ENCODE data around the gene DENND2C.
"Not testable (repeated sequence)": the region's sequence is repeated elsewhere in the genome, so short reads cannot be mapped to it uniquely, and the experiment has no call there.

The DENND2C gene

DNA sequence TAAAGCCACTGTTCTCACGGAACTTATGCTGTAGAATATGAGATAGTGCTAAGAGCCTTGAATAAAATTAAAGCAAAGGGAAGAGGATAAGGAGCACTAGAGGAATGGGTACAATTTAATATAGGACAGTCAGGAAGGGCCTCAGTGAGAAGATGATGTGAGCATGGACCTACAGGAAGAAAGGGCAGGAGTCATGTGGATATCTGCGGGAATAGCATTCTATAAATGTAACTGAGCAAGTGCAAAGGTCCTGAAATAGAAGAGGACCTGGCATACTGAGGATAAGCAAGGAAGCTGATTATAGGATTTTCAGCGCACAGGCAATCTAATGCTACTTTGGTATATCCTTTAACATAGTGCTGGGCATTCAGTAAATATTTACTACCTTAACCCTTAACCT is 75.8 kb downstream of the DENND2C start:
- Mint-ChIP-seq H3K4me1 (ENCODE audit: low read depth) (no peaks in the 10 kb centered on the region), H3K4me3 (no peak overlapping the region), H3K9me3 (ENCODE audit: low read depth) (no peaks in the 10 kb centered on the region), H3K27me3 (peaks cover 9% of the 10 kb centered on the region), H3K27ac (no peak overlapping the region), H3K36me3 (no peaks in the 10 kb centered on the region)

DNA sequence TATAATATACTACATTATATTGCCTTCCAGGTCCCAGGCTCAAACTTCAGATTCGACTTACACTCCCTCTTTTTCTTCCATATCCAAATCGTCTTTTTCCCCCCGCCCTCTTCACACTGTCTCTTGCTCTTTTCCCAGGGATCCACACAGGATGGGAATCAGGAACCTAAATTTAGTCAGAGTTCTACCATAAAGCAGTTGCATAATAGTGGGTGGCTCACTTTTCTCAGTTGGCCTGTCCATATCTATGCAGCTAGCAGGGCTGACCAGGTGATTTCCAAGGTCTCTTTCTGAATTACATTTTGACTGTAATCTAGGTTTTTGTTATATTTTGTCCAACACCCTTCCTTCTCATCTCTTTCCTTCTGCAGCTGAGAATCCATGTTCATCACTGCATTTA is 80.7 kb downstream of the DENND2C start:
- no peaks in the 10 kb centered on the region for H3K9me3 Mint-ChIP-seq (ENCODE audit: low read depth)
- no peak overlapping the region for H3K4me3 Mint-ChIP-seq
- H3K27ac Mint-ChIP-seq = no peak overlapping the region
- H3K27me3 Mint-ChIP-seq = peaks cover 7% of the 10 kb centered on the region
- H3K4me1 Mint-ChIP-seq (ENCODE audit: low read depth) = no peaks in the 10 kb centered on the region
- no peaks in the 10 kb centered on the region for H3K36me3 Mint-ChIP-seq

DNA sequence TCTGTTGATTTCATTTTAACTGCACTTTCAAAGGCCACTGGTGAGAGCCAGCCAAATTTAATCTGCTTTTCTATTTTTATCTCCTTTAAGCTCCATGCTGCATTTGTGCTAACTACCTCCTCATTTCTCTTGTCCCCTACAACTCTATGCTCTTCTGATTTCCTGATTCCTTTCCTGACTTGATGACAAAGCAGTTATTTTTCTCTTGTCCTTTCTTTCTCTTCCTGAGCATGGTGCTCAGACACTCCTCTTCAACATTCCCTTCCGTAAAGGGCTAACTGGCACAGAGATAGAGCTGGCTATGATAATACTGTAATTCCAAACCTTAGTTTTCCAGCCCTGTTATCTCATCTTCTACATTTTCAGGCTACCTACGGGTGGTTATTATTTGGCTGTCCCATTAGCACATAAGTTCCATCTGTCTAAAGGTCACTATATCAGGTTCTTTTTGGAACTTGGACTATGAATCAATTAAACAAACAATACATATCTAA is 81.6 kb downstream of the DENND2C start:
- Mint-ChIP-seq H3K36me3 (peaks cover 2% of the 10 kb centered on the region), H3K27ac (no peak overlapping the region), H3K4me1 (ENCODE audit: low read depth) (no peaks in the 10 kb centered on the region), H3K9me3 (ENCODE audit: low read depth) (no peaks in the 10 kb centered on the region), H3K4me3 (no peak overlapping the region), H3K27me3 (peaks cover 7% of the 10 kb centered on the region)

DNA sequence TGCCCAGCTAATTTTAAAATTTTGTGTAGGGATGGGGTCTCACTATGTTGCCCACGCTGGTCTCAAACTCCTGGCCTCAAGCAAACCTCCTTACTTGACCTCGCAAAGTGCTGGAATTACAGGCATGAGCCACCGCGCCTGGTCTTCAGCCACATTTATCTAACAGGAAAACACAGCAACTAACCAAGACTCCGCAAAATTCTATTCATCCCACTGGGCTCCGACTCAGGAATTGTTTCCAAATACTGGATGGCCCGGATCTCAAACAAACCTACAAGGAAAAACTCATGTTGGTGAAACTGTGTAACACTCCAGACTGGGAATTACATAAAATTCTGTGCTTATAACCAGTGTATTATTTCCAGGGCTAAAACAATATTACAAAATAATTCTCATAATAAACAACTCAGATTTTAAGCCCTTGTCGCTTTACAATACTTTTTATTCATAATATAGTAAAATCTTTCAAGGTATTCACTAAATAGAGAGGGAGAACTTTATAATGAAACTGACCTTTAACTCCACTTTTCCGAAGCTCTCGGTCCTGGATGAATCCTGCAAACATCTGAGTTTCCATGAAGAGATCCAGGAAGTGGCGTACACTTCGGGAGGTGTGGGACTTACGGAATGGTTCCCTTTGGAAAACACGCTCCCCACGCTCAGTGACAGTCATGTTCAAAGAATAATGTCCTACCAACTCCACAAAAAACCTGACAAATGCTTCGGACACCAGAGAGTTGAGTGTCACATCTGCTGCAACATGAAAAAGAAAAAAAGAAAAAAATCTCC is 82.5 kb downstream of the DENND2C start:
- peaks cover 2% of the 10 kb centered on the region for H3K4me1 Mint-ChIP-seq (ENCODE audit: low read depth)
- H3K27me3 Mint-ChIP-seq = peaks cover 4% of the 10 kb centered on the region
- no peak overlapping the region for H3K4me3 Mint-ChIP-seq
- H3K36me3 Mint-ChIP-seq = peaks cover 2% of the 10 kb centered on the region
- H3K27ac Mint-ChIP-seq = no peak overlapping the region
- no peaks in the 10 kb centered on the region for H3K9me3 Mint-ChIP-seq (ENCODE audit: low read depth)

DNA sequence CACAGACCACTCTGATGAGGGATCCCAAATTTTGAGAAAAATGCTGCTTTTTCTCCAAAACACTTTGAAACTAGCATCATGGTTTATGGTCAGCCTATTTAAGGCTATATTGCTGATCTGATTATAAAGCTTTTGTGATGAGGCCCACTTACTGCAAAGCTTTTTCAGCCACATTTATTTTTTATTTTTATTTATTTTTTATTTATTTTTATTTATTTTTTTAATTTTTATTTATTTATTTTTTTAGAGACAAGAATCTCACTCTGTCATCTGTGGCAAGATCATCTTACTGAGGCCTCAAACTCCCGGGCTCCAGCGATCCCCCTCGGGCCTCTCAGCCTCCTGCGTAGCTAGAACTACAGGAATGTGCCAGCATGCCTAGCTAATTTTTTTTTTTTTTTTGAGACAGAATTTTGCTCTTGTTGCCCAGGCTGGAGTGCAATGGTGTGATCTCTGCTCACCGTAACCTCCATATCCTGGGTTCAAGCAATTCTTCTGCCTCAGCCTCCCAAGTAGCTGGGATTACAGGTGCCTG is 83.3 kb downstream of the DENND2C start:
- Mint-ChIP-seq H3K36me3 (peaks cover 4% of the 10 kb centered on the region), H3K4me1 (ENCODE audit: low read depth) (peaks cover 10% of the 10 kb centered on the region), H3K4me3 (no peak overlapping the region), H3K27ac (no peak overlapping the region), H3K9me3 (ENCODE audit: low read depth) (no peaks in the 10 kb centered on the region), H3K27me3 (peaks cover 4% of the 10 kb centered on the region)

DNA sequence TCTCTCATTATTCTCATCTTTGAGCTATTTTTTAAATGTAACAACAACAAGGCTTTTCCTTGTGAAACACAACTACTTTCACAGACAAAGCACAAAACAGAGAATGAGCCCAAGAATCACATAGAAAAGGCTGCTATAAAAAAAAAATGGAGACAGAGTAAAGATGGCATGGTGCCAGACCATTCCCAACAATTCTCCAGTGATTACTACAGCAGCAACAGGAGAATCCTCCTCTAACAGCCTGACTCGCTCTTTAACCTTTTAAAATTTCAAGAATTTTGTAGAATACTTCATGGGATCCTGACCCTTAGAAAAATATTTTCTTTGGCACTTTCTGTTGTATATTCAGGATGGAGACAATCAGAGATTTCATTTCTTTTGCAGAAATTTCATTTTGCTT is 84.6 kb downstream of the DENND2C start:
- Mint-ChIP-seq H3K27ac (no peak overlapping the region), H3K9me3 (ENCODE audit: low read depth) (no peaks in the 10 kb centered on the region), H3K36me3 (peaks cover 4% of the 10 kb centered on the region), H3K4me3 (no peak overlapping the region), H3K4me1 (ENCODE audit: low read depth) (peaks cover 15% of the 10 kb centered on the region), H3K27me3 (peaks cover 2% of the 10 kb centered on the region)

DNA sequence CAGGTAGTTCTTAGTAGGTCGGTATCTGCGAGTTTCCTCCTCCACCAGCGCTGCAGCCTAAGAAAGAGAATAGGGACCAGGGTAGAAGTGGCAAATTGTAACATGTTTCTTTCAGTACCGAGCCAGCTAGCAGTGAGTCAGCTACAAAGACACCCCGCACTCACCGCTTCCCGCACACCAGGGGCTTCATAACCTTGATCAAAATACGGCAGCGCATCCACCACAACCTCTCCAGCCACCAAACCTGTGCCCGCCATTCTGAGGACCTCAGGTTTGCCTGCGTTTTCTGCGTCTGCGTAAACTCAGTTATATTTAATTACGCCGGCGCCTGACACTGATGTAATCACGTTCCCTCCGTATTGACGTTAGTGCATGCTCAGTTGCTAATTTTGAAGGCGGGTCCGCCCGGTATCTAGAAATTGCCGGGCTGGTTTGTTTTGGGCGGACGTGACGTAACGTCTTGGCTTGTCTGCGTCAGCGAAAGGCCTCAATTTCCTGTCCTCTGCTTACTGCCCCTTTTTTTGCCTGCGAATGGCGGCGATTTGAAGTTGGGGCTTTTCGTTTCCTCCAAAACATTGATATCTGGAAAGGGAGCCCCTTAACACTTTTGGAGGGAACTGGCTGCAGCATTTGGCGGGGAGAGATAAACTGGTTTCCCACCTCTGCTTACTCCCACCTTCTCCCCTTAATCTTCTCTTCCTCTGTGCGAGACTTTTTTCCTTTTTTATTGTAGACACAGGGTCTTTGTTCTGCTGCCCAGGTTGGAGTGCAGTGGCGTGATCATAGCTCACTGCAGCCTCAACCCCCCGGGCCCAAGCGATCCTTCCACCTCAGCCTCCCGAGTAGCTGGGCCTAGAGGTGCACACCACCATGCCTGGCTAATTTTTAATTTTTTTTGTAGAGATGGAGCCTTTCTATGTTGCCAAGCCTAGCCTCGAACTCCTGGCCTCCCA is 88.2 kb downstream of the DENND2C start, which contains the start of gene BCAS2:
BCAS2 (minus strand) TSS at position 281 of the 953 bp plus-strand sequence; CDS start at position 257, 24 bp downstream.
- Mint-ChIP-seq H3K4me1 (ENCODE audit: low read depth) (peaks cover 38% of the 10 kb centered on the region), H3K36me3 (peaks cover 13% of the 10 kb centered on the region), H3K27ac (peak within 1 kb of the TSS; percentile 97), H3K4me3 (peak within 1 kb of the TSS; percentile 96), H3K27me3 (no peaks in the 10 kb centered on the region), H3K9me3 (ENCODE audit: low read depth) (no peaks in the 10 kb centered on the region)

DNA sequence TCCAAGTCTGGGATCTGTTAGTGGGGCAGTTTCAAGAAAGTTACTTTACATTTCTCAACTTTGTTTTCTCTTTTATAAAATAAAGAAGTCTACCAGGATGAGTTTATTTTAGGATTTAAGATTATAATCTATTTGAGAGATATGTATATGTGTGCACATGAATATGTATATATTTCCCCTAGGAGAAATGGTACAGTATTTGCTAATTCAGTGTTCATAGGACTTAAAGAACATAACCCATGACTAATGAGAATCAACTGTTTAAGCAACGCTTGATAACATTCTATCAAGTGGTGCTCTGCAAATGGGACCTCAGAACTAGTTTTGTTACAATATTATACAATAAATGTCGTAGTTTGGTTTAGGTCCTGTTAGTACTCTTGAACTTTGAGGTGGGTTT is 95.5 kb downstream of the DENND2C start:
- Mint-ChIP-seq H3K9me3 (ENCODE audit: low read depth) (no peaks in the 10 kb centered on the region), H3K4me1 (ENCODE audit: low read depth) (peaks cover 26% of the 10 kb centered on the region), H3K27ac (no peak overlapping the region), H3K4me3 (no peak overlapping the region), H3K27me3 (no peaks in the 10 kb centered on the region), H3K36me3 (peaks cover 19% of the 10 kb centered on the region)

DNA sequence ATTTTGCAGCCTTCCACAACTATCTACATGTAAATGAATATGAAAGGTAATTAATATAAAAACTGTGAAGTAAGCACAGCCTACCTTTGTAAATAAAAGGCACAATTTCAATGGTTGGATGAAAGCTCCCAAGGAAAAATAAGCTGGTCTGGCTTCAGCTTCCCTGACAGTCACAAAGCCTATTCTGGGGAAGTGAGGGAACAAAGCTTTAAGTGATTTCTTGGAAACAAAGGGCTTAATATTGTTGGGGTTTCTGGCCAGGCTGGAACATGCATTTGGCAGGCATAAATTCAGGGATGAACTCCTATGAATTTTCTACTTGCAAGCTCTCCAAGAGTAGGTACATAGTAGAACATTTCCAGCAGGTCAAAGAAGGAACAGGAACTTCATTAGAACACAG is 105.7 kb downstream of the DENND2C start:
- Mint-ChIP-seq H3K4me3 (no peak overlapping the region), H3K9me3 (ENCODE audit: low read depth) (peaks cover 7% of the 10 kb centered on the region), H3K27me3 (no peaks in the 10 kb centered on the region), H3K36me3 (peaks cover 25% of the 10 kb centered on the region), H3K4me1 (ENCODE audit: low read depth) (no peaks in the 10 kb centered on the region), H3K27ac (no peak overlapping the region)

DNA sequence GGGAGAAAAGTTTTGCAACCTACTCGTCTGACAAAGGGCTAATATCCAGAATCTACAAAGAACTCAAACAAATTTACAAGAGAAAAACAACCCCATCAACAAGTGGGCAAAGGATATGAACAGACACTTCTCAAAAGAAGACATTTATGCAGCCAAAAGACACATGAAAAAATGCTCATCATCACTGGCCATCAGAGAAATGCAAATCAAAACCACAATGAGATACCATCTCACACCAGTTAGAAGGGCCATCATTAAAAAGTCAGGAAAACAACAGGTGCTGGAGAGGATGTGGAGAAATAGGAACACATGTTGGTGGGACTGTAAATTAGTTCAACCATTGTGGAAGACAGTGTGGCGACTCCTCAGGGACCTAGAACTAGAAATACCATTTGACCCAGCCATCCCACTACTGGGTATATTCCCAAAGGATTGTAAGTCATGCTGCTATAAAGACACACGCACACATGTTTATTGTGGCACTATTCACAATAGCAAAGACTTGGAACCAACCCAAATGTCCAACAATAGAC is 106.8 kb downstream of the DENND2C start:
- not testable (repeated sequence) for H3K27ac Mint-ChIP-seq
- H3K36me3 Mint-ChIP-seq = peaks cover 24% of the 10 kb centered on the region

DNA sequence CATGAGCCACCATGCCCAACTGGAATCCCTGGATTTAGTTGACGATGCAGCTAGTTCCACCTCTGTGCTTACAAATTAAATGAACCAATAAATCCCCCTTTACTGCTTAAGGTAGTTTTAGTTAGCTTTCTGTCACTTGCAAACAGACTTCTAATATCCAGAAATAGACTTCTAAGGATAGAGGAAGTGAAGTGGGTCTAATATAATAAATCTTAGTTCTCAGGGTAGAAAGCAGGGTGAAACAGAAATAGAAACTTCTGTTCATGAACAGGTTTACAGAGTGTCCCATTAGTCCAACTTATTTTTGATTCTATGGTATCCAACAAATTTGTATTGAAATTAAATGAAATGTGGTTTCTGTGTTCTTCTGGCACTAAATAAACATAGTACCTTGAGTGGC is 108.5 kb downstream of the DENND2C start:
- H3K9me3 Mint-ChIP-seq (ENCODE audit: low read depth) = peaks cover 7% of the 10 kb centered on the region
- peaks cover 12% of the 10 kb centered on the region for H3K36me3 Mint-ChIP-seq
- H3K27me3 Mint-ChIP-seq = no peaks in the 10 kb centered on the region
- no peak overlapping the region for H3K4me3 Mint-ChIP-seq
- no peak overlapping the region for H3K27ac Mint-ChIP-seq
- no peaks in the 10 kb centered on the region for H3K4me1 Mint-ChIP-seq (ENCODE audit: low read depth)

More for the DNA sequence above, 106.8 kb downstream of the DENND2C start:
- not testable (repeated sequence) for H3K4me1 Mint-ChIP-seq (ENCODE audit: low read depth); H3K9me3 Mint-ChIP-seq (ENCODE audit: low read depth); H3K27me3 Mint-ChIP-seq; H3K4me3 Mint-ChIP-seq

DNA sequence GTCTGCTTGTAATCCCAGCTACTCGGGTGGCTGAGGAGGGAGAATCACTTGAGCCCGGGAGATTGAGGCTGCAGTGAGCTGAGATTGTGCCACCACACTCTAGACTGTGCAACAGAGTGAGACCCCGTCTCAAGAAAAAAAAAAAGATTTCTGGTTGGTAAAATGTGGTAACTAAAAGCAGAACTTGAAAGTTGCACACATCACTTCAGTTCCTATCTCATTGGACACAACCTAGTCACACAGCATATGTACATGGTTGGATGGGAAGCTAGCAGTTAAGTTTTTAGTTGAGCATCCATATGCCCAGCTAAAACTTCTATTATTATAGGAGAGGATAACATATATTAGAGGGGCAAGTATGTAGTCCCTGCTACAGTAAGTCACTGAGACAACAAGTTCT is 110.5 kb downstream of the DENND2C start:
- no peak overlapping the region for H3K27ac Mint-ChIP-seq
- H3K27me3 Mint-ChIP-seq = no peaks in the 10 kb centered on the region
- no peaks in the 10 kb centered on the region for H3K9me3 Mint-ChIP-seq (ENCODE audit: low read depth)
- H3K4me1 Mint-ChIP-seq (ENCODE audit: low read depth) = no peaks in the 10 kb centered on the region
- no peak overlapping the region for H3K4me3 Mint-ChIP-seq
- peaks cover 2% of the 10 kb centered on the region for H3K36me3 Mint-ChIP-seq

DNA sequence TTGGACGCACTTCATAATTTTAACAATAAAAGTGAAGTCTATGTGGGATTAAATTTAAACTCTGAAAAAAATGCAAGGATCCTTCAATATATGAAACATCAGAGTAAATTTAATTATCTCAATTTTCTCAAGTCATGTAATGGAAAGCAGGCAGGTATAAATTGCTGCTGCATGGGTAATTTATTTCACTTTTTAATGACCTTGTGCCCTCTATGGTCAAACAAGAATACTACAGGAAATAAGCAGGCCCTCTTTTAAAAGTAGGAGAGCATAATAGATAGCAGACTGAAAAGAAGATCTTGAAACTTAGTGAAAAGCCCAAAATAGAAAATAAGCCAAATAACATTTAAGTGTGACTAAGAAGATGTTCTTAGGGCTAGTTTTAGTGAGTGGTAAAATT is 111.3 kb downstream of the DENND2C start:
- H3K9me3 Mint-ChIP-seq (ENCODE audit: low read depth) = no peaks in the 10 kb centered on the region
- no peaks in the 10 kb centered on the region for H3K4me1 Mint-ChIP-seq (ENCODE audit: low read depth)
- no peak overlapping the region for H3K4me3 Mint-ChIP-seq
- no peaks in the 10 kb centered on the region for H3K27me3 Mint-ChIP-seq
- peaks cover 2% of the 10 kb centered on the region for H3K36me3 Mint-ChIP-seq
- no peak overlapping the region for H3K27ac Mint-ChIP-seq

DNA sequence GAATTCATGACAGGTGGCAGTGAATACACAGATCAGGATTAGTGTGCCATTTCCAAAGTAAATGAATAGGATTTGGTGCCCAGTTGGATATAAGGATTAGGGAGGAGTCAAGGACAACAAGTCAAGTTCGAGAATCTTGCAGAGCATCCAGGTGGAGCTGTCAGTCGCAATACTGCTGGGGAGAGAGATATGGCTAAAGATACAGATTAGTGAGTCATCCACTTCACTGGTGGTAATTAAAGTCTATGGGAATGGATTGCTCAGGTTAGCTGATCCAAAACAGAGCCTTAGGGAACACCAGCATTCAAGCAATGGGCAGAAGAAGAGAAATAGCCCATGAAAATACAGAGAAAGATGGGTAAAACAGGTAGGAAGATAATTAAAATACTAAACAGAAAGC is 115.3 kb downstream of the DENND2C start:
- no peaks in the 10 kb centered on the region for H3K4me1 Mint-ChIP-seq (ENCODE audit: low read depth)
- H3K27me3 Mint-ChIP-seq = peaks cover 4% of the 10 kb centered on the region
- H3K4me3 Mint-ChIP-seq = no peak overlapping the region
- H3K9me3 Mint-ChIP-seq (ENCODE audit: low read depth) = no peaks in the 10 kb centered on the region
- H3K36me3 Mint-ChIP-seq = no peaks in the 10 kb centered on the region
- no peak overlapping the region for H3K27ac Mint-ChIP-seq

Measured in activated naive CD8-positive, alpha-beta T cell (primary cell).